GM19455 (cell line): ENCODE results near the gene CRABP2.

Experiments
- ATAC-seq: cut with Tn5 transposase; IDR thresholded peaks from one replicate; pipeline ENCODE4 v1.9.1; 2021; ENCODE audit not compliant: unreplicated experiment

Gene CRABP2

GRCh38 chr1:156670791-156671190, 34.6 kb downstream of the CRABP2 start:
- ATAC-seq = no peak

- ATAC-seq = no peak
These were observed 35.0 kb downstream of the CRABP2 start for GRCh38 chr1:156670359-156670758.

GRCh38 chr1:156669794-156670193, 35.6 kb downstream of the CRABP2 start:
- no peak for ATAC-seq

- ATAC-seq = no peak
These were observed 36.4 kb downstream of the CRABP2 start for GRCh38 chr1:156668801-156669637.

- no peak for ATAC-seq
These were observed 37.2 kb downstream of the CRABP2 start for GRCh38 chr1:156667968-156668709.

- no peak for ATAC-seq
These were observed 37.8 kb downstream of the CRABP2 start for GRCh38 chr1:156667610-156667967.

- no peak for ATAC-seq
These were observed 38.3 kb downstream of the CRABP2 start for GRCh38 chr1:156666862-156667609.

GRCh38 chr1:156665539-156665938, 39.8 kb downstream of the CRABP2 start:
- no peak for ATAC-seq

- ATAC-seq = no peak
These were observed 40.5 kb downstream of the CRABP2 start for GRCh38 chr1:156664767-156665411.

- no peak for ATAC-seq
These were observed 41.2 kb downstream of the CRABP2 start for GRCh38 chr1:156664046-156664766.

GRCh38 chr1:156663178-156663577, 42.2 kb downstream of the CRABP2 start:
- no peak for ATAC-seq

- ATAC-seq = no peak
These were observed 42.7 kb downstream of the CRABP2 start for GRCh38 chr1:156662800-156663055.

- ATAC-seq = no peak
These were observed 43.2 kb downstream of the CRABP2 start for GRCh38 chr1:156662005-156662799.

GRCh38 chr1:156660752-156661112, 44.7 kb downstream of the CRABP2 start:
- no peak for ATAC-seq

GRCh38 chr1:156659988-156660751, 45.2 kb downstream of the CRABP2 start:
- peak; percentile 61 for ATAC-seq

- ATAC-seq = no peak
These were observed 45.8 kb downstream of the CRABP2 start for GRCh38 chr1:156659661-156659987.

- ATAC-seq = no peak
These were observed 46.3 kb downstream of the CRABP2 start for GRCh38 chr1:156658945-156659574.

- no peak for ATAC-seq
These were observed 46.9 kb downstream of the CRABP2 start for GRCh38 chr1:156658496-156658895.

- ATAC-seq = no peak
These were observed 47.6 kb downstream of the CRABP2 start for GRCh38 chr1:156657741-156658319.
